PFSK-1 (cell line): ENCODE results near the gene COMMD4.
A peak's percentile ranks its signal among the peaks of the same experiment; 100 is the strongest.

Experiments used
- FOXP2 ChIP-seq: optimal IDR thresholded peaks from 2 replicates; pipeline ENCODE3; 2011; ENCODE audit warnings: borderline replicate concordance, control low read depth, inconsistent platforms; ENCODE audit not compliant: insufficient read depth; ENCODE audit errors: extremely low read length, extremely low read depth
- POLR2AphosphoS5 ChIP-seq: IDR thresholded peaks from 2 replicates; pipeline ENCODE4 v1.6.1; 2012; ENCODE audit warnings: low read depth, mild to moderate bottlenecking, control low read depth, low read length, moderate library complexity
- REST ChIP-seq, 2 experiments: IDR thresholded peaks; 2 replicates each; pipeline versions ENCODE4 v1.6.1 to v1.8.0; 2011 to 2012; ENCODE audit warnings: low read depth in 2 of 2, low read length in 2 of 2, control low read depth in 1 of 2, inconsistent platforms in 1 of 2, mild to moderate bottlenecking in 1 of 2, moderate library complexity in 1 of 2; ENCODE audit not compliant: insufficient read depth in 1 of 2
- SIN3A ChIP-seq: IDR thresholded peaks from 2 replicates; pipeline ENCODE4 v1.6.1; 2012; ENCODE audit warnings: mild to moderate bottlenecking, low read length, moderate library complexity, borderline replicate concordance; ENCODE audit not compliant: insufficient read depth
- TAF1 ChIP-seq: IDR thresholded peaks from 2 replicates; pipeline ENCODE4 v1.6.1; 2012; ENCODE audit warnings: low read length, control low read depth, borderline replicate concordance; ENCODE audit not compliant: insufficient read depth

COMMD4 gene

GRCh38 chr15:75360391-75360790 is 24.5 kb downstream of the COMMD4 start:
- TF ChIP-seq TAF1: no peak
- TF ChIP-seq POLR2AphosphoS5: no peak
- TF ChIP-seq REST (IDR thresholded peaks at IDR 0.05; ENCODE audit: insufficient read depth in 1 of 2, low read depth in 2 of 2, low read length in 2 of 2): no peak
- TF ChIP-seq FOXP2: no peak
- TF ChIP-seq SIN3A: no peak

DNA sequence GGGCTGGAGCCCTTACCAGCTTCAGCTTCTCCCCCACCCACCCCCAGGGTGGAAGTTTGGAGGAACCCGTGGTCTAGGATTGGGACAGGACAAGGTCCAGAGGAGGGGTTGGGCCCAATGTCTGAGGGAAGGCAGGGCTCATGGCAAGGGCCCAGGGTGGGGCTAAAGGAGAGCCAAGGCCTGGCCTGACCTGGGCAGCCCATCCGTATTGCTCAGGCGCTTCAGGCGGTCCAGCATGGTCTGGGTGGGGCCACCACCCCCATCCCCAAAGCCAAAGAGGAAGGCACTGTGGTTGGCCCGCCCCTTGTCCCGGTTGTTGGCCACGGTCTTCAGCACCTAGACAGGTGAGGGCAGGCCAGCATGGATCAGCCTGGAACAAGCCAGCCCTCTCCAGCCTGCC is 25.0 kb downstream of the COMMD4 start:
- TF ChIP-seq REST (IDR thresholded peaks at IDR 0.05; ENCODE audit: insufficient read depth in 1 of 2, low read depth in 2 of 2, low read length in 2 of 2): no peak
- no peak for TF ChIP-seq POLR2AphosphoS5
- no peak for TF ChIP-seq SIN3A
- TF ChIP-seq TAF1: no peak
- TF ChIP-seq FOXP2: no peak

GRCh38 chr15:75361361-75361988 is 25.6 kb downstream of the COMMD4 start:
- TF ChIP-seq POLR2AphosphoS5 (no peak), TAF1 (no peak), FOXP2 (no peak), SIN3A (no peak), REST (IDR thresholded peaks at IDR 0.05; ENCODE audit: insufficient read depth in 1 of 2, low read depth in 2 of 2, low read length in 2 of 2) (no peak)

DNA sequence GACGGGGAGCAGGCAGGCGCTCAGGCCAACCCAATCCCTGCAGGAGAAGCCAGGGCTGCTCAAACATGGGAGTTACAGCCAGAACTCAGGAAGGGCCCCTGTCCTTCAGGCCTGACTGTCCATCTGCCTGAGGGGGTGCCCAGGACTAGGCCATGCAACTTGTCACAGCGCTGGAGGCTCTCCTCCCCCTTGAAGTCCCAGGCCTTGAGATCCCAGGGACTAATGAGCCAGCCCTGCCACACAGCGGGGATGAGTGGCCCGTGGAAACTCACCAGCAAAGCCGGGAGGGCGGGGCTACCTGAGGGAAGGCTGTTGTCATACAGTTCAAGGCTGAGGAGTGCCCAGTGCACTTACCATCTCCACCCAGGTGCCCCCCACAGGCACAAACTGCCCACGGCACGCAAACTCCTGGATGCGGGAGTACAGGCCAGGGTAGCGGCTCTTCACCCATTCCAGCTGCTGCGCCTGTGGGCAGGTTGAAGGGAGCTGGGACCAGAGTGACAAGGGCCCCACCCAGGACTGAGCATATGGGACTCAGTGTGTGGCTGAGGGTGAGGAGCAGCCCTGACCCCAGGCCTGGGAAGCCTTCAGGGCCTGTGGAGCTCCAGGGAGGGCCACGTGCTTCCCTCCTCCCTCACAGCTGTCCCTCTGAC is 26.3 kb downstream of the COMMD4 start:
- no peak for TF ChIP-seq FOXP2
- 0 out of 2 replicates have a peak, but pooled peaks have one; percentile 21 for TF ChIP-seq POLR2AphosphoS5

- no peak for TF ChIP-seq TAF1
- no peak for TF ChIP-seq POLR2AphosphoS5
- TF ChIP-seq FOXP2: no peak
- no peak for TF ChIP-seq REST (IDR thresholded peaks at IDR 0.05; ENCODE audit: insufficient read depth in 1 of 2, low read depth in 2 of 2, low read length in 2 of 2)
- no peak for TF ChIP-seq SIN3A
Measured at GRCh38 chr15:75362642-75363249, 26.9 kb downstream of the COMMD4 start.
